NT2/D1 (cell line): ENCODE measurements around the gene PPIF.

Source experiments
- SUZ12 ChIP-seq: IDR thresholded peaks from 2 replicates; pipeline ENCODE4 v1.6.1; 2011; ENCODE audit not compliant: insufficient read length, insufficient read depth; ENCODE audit errors: extremely low read depth
- YY1 ChIP-seq: IDR thresholded peaks from 2 replicates; pipeline ENCODE4 v1.6.1; 2011; ENCODE audit not compliant: insufficient read length, insufficient read depth
- ZNF274 ChIP-seq: IDR thresholded peaks from 2 replicates; pipeline ENCODE4 v1.6.1; 2011; ENCODE audit warnings: mild to moderate bottlenecking, low read depth, low read length

GRCh38 chr10:79397575-79398303, 50.5 kb downstream of the PPIF start:
- TF ChIP-seq ZNF274 (no peak), SUZ12 (no peak), YY1 (no peak)
